NCI-H2196 treated with DMSO at 0.1 percent for 48 hours (cell line): ENCODE measurements around the gene RFTN2.
A peak's percentile ranks its signal among the peaks of the same experiment; 100 is the strongest.
"Not testable (repeated sequence)": the region's sequence is repeated elsewhere in the genome, so short reads cannot be mapped to it uniquely, and the experiment has no call there.

ENCODE experiments used
- DNase-seq: peaks from one replicate; lab custom pipeline; 2025; ENCODE audit not compliant: unreplicated experiment; lab: John Stamatoyannopoulos, UW

The RFTN2 gene, protein sequence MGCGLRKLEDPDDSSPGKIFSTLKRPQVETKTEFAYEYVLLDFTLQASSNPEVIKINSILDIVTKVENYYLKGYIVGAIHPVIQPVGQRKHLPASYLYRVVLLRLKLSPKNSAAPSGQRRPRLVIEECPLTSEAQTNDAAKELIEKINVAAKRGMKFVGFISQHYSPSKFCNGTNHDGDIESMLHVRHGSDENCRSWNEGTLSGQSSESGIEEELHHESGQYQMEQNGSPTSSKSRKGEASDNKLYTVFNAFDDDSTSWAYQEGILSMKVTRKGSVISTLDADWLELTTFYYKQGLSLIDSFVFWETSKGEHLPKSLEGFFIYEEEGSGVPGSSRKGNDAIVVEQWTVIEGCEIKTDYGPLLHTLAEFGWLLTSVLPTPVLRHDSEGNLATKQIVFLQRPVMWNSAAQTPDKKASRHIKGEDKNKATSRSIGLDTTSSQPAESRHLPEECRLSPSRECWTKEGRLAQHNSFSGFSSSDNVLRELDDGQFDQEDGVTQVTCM

DNA sequence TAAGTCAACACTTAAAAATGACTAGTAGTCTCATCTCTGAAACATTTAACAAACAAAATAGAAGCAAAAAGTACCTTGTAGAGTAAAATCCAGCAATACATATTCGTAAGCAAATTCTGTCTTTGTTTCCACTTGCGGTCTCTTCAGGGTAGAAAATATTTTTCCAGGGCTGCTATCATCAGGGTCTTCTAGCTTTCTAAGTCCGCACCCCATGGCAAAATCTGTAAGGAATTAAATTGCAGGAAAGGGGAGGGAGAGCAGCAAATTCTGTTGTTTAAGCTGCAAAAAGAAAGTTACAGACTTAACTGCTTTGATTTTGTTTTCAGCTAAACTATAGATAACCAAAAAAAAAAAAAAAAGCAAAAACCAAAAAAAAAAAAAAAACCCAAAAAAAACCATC, at the start of gene RFTN2:
Gene RFTN2 (minus strand): TSS at position 342 of the 400 bp plus-strand sequence. CDS start 129 bp downstream, at position 213.
- no peak for DNase-seq

DNA sequence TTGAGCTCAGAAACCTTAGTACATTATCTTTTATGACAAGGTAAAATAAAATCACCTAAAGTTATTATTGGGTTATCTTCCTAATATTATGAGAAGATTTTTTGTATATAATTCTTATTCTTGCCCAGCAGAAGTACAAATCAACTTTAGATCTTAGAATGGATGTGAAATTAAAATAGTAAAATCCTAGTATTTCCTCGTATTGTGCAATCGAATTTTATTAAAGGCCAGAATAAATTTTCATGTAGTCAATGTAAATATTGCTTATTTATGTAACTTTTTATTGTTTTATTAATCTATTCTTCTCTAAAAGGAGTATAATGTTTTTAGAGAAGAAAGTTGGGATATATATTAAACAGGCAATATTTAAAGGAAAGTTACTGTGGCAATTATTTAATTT, 42.5 kb upstream of the RFTN2 start:
- no peak for DNase-seq

DNA sequence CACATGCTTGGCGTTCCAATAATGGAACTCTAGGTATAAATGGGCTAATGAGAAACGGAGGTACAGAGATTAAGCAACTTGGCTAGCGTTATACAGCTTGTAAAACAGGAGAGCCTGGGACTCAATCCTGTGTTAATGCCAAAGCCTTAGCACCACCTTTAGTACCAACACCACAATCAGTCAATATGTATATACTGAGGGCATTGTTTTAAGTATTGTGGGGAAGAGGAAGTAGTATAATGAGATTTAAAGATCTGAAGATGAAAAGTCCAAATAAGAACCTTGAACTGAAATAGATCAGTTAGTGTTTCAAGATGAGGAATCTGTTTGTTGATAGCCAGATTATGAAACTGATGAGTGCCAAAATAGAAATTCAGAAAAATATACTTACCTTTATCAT, 37.9 kb upstream of the RFTN2 start:
- DNase-seq = no peak

DNA sequence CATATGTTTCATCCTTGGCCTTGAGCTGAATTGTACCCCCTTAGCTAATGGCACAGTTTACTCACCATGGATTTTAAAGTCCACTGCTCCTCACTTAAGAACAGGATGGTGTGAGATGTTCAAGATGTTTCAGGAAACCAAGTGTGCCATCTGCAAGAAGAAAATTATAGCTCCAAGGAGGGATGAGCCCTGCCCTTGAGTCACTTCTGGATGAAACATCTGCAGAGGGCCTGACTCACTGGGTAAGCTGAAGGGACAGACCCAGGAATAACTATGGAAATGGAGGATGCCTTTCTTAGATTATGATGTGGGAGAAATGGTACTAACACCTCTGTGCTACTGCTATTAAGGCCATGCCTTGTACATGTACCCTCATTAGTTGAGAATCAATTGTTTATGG, 36.2 kb upstream of the RFTN2 start:
- DNase-seq = no peak

DNA sequence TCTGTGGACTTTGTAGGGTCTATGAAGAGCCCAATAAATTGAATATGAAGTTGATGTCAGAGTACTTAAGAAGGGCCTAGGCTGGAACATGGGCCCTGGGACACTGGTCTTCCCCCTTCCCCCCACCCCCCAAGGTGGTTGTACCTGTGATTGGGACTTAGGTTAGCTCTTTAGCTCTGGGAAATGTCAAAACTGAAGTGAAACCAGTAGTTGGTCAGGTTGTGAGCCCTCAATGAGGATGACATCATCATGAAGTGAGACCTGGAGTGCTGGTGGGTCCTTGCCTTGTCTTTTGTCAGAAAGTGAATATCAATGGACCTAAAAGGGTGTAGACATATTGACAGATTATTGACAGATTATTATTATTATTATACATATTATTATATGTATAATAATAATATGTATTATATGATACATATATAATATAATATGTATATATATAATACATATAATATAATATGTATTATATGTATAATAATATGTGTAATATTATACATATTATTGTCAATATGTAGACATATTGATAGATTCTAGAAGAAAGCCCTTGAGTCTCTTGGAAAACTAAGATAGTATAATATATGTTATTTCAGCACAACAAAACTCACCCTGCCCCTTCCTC, 35.1 kb upstream of the RFTN2 start:
- DNase-seq = no peak

DNA sequence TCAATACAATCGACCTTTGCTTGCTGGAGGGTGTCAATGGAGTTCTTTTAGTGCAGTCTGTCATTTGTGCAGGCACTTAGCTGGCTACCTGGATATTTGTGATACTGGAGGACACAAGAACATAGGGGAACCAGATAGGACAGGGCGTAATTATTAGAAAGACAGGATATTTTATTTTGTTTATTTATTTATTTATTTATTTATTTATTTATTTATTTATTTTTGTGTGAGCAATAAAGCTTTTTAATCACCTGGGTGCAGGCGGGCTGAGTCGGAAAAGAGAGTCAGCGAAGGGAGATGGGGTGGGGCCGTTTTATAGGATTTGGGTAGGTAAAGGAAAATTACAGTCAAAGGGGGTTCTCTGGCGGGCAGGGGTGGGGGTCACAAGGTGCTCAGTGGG, 33.8 kb upstream of the RFTN2 start:
- not testable (repeated sequence) for DNase-seq

DNA sequence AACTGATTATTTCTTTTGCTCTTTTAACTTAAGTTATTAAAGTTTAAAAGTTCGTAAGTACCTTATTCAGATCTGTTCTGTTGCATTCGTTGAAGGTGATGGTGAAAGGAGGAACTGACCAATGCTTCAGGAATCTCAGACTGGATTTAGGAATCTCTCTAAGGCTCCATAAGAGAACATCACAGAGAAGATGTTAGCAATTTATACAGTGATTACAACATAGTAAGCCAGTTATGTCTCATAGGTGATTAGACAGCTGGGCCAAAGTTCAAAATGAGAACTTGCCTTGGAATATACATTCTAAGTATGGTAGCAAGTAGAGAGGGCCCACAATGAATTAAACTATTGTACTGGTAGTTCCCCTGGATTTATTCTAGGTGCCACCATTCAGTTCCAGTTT, 32.9 kb upstream of the RFTN2 start:
- DNase-seq = no peak

DNA sequence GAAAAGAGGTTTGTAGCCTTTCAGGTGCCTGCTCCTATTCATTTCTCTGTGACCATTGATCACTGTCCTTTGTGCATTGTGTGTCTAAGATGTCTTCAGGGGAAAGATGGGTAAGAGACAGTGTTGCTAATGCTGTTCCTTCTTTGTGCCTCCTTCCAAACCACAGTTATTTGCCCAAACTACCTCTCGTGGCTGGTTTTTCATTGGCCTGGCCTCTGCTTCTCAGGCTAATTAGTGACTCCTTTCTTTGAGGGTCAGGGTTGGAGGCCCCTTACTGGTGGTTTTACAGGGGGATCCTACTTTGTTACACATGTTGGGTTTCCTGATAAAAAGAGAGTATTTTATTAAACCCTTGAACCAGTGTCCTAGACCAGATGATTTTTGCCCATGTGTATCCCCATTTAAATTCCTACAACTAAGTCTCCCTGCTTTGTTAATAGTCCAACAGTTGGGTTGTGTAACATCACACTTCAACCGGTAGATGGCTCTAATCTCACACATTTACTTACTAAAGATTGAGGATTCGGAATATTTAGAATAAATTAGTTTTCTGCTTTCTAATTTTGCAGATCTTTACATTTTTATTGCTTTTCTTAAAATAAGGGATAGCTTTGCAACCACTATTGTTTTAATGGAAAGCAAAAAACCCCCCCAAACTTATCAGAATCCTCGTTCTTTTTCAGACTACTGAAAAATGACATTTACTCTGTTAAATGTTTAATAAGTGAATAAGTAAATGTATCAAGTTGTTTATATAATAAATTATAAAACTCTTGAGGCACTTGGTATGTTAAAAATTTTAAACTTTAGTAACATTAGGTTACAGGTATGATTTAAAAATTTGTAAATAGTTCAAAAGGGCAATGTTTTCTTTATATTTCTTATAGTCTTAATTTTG, 32.2 kb upstream of the RFTN2 start:
- DNase-seq = peak; percentile 18

DNA sequence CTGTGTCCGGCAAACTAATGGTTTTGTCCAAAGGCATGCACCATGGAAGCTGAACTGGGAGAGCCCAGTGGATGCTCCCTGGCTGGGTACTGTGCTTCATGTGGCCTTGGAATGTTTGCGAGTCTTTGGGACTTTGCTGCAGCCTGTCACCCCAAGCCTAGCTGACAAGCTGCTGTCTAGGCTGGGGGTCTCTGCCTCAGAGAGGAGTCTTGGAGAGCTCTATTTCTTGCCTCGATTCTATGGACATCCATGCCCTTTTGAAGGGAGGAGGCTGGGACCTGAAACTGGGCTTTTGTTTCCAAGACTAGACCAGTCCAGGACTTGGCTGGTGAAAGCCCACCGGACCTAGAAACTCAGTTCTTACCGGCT, 31.4 kb upstream of the RFTN2 start:
- no peak for DNase-seq

DNA sequence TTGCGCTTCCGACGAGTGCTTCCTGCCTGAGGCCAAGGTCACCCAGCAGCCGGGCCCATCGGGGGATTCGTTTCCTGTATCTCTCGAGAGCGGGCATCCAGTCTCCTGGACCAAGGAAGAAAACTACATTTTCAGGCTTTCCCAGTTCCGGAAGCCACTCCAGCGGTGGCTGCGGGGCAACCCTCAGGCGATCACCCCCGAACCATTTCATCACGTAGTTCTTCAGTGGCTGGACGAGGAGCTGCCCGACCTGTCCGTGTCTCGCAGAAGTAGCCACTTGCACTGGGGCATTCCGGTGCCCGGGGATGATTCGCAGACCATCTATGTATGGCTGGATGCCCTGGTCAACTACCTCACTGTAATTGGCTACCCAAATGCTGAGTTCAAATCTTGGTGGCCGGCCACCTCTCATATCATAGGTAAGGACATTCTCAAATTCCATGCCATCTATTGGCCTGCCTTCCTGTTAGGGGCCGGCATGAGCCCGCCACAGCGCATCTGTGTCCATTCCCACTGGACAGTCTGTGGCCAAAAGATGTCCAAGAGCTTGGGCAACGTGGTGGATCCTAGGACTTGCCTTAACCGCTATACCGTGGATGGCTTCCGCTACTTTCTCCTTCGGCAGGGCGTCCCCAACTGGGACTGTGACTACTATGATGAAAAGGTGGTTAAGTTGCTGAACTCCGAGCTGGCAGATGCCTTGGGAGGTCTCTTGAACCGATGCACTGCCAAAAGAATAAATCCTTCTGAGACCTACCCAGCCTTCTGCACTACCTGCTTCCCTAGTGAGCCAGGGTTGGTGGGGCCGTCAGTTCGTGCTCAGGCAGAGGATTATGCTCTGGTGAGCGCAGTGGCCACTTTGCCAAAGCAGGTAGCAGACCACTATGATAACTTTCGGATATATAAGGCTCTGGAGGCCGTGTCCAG, 30.8 kb upstream of the RFTN2 start:
- DNase-seq = no peak

DNA sequence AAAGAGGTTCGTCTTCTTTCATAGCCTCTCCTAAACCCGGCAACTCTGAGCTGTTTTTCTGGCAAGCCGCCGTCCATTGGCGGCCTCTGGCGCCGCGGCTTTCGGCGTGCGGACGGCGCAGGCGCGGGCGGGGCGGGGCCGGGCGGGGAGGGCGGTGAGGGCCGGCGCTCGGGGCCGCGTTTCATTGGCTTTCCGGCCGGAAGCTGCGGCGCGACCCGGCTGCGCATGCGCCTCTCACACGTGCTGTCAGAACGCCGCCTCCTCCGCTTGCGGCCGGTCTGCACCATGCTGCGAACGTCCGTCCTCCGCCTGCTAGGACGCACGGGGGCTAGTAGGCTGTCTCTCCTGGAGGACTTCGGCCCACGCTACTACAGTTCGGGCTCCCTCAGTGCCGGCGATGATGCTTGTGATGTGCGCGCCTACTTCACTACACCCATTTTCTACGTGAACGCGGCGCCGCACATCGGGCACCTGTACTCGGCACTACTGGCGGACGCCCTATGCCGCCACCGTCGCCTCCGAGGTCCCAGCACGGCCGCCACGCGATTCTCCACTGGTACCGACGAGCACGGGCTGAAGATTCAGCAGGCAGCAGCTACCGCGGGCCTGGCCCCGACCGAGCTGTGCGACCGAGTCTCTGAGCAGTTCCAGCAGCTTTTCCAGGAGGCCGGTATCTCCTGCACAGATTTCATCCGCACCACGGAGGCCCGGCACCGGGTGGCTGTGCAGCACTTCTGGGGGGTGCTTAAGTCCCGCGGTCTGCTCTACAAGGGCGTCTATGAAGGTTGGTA, 29.9 kb upstream of the RFTN2 start, which contains the start of gene MARS2:
Gene MARS2 (plus strand): TSS at position 249 of the 791 bp plus-strand sequence. CDS start 37 bp downstream, at position 286.
- peak; percentile 89 for DNase-seq

DNA sequence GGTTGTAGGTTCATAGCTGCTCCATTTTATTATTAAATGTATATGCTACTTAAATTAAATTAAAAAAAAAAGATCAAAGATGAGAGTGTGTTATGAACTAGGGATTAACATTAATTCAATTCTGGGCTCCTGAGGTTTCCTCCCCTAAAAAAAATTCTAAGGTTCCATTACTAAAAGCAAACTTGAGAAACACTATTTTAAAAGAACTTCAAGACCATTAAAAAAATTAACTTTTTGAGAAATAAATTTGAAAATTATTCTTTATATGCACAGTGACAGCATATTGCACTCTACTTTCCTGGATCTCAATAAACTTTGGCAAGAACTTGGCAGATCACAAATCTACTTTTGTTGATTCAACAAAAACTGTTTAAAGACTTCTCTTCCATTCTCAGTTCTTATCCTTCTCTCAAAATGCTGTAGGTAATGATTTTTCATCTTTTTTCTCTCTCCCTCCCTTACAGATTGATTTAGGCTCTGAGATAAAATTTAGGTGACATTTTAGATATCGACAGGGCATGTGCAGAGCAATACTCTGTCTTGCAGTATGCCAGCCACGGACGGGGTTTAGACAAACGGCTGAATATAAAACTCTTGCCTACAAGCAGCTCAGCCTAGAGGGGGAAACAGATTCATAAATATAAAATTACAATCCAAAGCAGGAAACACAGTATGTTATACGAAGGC, 29.2 kb upstream of the RFTN2 start:
- no peak for DNase-seq

DNA sequence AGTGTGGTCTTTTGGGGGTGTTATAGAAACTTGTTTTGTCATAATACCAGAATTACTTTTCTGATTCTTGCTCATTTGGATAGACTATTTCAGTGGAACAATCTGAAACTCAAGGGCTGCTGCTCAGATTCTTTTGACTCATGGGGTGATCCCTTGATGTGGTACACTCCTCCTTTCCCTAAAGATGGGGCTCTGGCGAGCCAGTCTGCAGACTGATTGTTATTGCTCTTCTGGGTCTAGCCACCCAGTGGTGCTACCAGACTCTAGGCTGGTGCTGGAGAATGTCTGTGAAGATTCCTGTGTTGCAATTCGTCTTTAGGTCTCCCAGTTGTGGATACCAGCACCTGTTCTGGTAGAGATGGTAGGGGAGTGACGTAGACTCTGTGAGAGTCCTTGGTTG, 25.6 kb upstream of the RFTN2 start:
- no peak for DNase-seq

DNA sequence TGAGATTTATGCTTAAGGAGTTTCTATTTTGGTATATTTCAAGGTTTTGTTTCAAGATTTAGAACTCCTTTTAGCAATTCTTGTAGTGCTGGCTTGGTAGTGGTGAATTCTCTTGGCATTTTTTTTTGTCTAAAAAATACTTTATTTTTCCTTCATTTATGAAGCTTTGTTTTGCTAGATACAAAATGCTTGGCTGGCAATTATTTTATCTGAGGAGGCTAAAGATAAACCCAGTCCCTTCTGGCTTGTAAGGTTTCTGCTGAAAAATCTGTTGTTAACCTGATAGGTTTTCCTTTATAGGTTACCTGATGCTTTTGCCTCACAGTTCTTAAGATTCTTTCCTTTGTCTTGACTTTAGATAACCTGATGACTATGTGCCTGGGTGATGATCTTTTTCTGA, 24.3 kb upstream of the RFTN2 start:
- DNase-seq = not testable (repeated sequence)

DNA sequence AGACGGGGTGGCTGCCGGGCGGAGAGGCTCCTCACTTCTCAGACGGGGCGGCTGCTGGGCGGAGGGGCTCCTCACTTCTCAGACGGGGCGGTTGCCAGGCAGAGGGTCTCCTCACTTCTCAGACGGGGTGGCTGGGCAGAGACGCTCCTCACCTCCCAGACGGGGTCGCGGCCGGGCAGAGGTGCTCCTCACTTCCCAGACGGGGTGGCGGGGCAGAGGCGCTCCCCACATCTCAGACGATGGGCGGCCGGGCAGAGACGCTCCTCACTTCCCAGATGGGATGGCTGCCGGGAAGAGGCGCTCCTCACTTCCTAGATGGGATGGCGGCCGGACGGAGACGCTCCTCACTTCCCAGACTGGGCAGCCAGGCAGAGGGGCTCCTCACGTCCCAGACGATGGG, 21.2 kb upstream of the RFTN2 start:
- DNase-seq = not testable (repeated sequence)

DNA sequence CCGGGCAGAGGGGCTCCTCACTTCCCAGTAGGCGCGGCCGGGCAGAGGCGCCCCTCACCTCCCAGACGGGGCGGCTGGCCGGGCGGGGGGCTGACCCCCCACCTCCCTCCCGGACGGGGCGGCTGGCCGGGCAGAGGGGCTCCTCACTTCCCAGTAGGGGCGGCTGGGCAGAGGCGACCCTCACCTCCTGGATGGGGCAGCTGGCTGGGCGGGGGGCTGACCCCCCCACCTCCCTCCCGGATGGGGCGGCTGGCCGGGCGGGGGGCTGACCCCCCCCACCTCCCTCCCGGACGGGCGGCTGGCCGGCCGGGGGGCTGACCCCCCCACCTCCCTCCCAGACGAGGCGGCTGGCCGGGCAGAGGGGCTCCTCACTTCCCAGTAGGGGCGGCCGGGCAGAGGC, 20.6 kb upstream of the RFTN2 start:
- not testable (repeated sequence) for DNase-seq

DNA sequence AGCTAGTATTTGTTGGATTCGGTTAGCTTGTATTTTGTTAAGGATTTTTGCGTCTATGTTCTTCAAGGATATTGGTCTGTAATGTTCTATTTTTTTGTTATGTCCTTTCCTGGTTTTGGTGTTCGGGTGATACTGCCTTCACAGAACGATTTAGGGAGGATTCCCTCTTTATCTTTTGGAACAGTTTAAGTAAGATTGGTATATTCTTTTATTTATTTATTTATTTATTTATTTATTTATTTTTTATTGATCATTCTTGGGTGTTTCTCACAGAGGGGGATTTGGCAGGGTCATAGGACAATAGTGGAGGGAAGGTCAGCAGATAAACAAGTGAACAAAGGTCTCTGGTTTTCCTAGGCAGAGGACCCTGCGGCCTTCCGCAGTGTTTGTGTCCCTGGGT, 19.8 kb upstream of the RFTN2 start:
- DNase-seq = not testable (repeated sequence)

DNA sequence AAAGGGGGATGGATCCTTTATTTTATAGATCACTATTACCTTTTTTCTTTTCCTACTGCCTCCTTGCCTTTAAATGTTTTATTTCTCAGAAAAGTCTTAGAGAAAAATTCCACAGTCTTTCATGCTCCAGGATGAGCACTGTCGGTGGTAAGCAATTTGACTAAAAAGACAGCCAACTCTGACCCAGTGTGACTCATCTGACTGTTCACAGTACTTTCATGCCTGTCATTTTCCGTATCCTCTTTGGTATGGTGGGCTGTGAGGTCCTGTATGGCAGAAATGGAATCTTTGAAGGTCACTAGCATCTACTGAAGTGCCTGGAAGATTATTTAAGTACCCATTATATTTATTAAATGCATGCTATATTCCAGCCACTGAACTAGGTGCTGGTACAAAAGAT, 2.1 kb upstream of the RFTN2 start:
- DNase-seq = no peak

DNA sequence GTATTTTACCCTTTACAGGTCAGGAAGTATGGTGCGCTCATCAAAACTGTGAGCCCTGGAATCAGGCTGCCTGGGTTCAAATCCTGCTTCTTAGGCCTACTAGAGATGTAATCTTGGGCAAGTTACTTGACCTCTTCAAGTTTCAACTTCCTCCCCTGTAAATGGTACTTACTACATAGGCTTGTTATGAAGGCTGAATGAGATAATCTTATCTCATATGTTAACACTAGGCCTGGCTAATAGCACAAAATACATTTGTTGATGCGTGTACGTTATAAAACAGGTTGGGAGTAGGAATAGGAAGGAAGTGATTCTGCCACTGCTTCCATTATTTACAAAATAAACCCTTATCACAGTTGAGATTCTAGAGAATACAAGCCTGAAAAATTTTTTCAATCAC, 1.7 kb upstream of the RFTN2 start:
- DNase-seq = no peak
